LoVo (cell line): Measurements from ENCODE around the gene OR4F29.
"Not testable (repeated sequence)": the region's sequence is repeated elsewhere in the genome, so short reads cannot be mapped to it uniquely, and the experiment has no call there.

Source experiments
- DNase-seq: peaks from one replicate; pipeline ENCODE4 v3.0.0-alpha.2; 2016; ENCODE audit warnings: low spot score

Gene OR4F29

GRCh38 chr1:451578-451977 lies at the start of gene OR4F29:
OR4F29 (minus strand) TSS chr1:451678; CDS start chr1:451678, 0 bp downstream.
- DNase-seq, result not testable (repeated sequence)
